B cell (primary cell): ENCODE data around the gene TSC22D1.

Source experiments
- CTCF ChIP-seq: fragments of 200-600 bp; IDR thresholded peaks from one replicate; pipeline ENCODE4 v1.8.0; 2022; ENCODE audit warnings: antibody characterized with exemption, mild to moderate bottlenecking
- EZH2 ChIP-seq: IDR thresholded peaks from 2 replicates; pipeline ENCODE4 v1.6.1; 2012; ENCODE audit warnings: borderline replicate concordance, low read depth, mild to moderate bottlenecking, moderate library complexity, low read length; ENCODE audit not compliant: insufficient read depth, poor library complexity, severe bottlenecking

GRCh38 chr13:44519642-44520041 lies 56.5 kb downstream of the TSC22D1 start:
- TF ChIP-seq CTCF (no peak), EZH2 (no peak)
